GM03348 (cell line): ENCODE data around the gene AHDC1.

Experiments used
- DNase-seq: peaks from one replicate; pipeline ENCODE4 v3.0.0; 2012; ENCODE audit warnings: low spot score

The AHDC1 gene

DNA sequence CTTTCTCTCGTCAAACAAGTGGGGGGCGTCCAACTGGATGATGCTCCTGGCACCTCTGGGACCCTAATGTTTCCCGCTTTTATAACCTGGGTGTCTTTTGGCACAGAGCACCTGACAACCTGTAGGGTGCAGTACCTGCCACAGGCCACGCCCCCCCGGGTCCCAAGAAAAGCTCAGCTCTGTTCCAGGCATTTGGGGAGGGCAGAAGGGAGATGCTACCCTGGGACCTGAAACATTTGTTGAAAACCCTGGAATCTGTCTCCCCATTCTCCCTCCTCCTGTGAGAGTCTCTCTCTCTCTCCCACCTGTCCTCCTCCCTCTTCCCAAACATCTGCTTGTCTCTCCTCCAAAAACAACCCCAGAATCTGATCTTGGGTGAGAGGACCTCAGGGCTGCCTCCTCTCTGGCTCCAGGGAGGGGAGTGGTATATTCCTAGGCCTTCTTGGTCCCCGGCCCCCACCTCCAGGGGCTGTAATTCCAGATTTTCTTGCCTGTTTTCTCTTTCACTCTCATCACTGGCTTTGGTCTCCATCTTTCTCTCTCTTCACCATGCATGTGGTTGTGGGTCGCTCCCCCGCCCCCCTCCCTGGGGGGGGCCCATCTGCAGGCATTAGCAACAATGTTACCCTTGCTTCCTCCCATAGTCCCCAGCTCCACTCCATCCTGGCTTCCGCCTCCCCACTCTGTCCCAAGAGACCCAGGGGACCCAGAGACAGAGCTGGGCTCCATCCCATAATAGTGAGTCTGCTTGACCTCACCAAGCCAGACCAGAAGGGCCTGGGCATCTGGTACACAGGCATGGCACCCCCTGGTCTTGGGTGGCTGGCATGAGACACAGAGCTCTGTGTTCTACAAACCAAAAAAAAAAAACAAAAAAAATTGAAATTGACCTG, 4.1 kb downstream of the AHDC1 start:
- DNase-seq = no peak

DNA sequence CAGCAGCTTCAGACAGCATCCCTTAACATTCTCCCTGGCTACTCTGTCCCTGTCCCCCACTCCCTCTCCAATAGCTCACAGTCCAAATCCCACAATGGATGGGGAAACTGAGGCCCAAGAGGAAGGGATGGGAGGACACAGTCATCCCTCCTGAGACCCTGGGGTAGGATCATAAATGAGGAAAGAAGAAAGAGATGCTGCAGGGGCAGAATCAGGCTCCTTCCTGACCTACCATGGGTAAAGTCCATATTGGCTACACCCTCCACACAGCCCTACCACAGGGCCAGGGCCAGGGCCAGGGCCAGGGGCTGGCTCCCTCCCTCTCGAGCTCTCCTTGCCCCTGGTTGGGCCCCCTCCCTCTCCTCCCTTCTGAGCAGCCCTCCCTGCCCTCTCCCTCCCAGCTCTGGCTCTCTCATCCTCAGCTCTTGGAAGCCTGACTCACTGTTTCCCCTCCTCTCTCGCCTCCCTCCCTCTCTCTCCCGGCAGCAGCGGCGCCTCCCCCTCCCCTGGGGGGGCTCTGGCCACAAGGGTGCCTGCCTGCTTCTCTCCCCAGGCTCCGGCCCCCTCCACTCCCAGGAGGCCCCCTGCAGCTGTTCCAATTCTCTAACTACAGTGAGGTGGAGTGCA, 4.9 kb downstream of the AHDC1 start:
- peak; percentile 87 for DNase-seq

DNA sequence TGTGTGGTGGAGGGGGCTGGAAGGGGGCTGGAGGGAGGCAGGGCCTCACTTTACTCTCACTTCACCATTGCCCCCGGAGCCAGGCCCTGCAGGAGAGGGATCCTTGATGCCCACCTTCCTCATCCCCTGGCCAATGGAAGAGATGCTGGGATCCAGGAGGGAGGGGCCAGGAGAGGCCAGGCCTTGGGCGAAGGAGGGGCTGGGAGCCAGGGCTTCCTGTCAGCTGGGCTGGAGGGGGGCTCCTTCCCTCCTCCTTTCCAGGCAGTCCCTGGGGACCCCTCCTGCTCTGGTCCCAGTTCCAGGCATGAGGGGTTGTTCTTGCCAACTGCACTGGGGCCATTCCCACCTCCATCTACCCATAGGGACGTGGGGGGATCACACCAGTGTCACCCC, 5.7 kb downstream of the AHDC1 start:
- peak; percentile 76 for DNase-seq

DNA sequence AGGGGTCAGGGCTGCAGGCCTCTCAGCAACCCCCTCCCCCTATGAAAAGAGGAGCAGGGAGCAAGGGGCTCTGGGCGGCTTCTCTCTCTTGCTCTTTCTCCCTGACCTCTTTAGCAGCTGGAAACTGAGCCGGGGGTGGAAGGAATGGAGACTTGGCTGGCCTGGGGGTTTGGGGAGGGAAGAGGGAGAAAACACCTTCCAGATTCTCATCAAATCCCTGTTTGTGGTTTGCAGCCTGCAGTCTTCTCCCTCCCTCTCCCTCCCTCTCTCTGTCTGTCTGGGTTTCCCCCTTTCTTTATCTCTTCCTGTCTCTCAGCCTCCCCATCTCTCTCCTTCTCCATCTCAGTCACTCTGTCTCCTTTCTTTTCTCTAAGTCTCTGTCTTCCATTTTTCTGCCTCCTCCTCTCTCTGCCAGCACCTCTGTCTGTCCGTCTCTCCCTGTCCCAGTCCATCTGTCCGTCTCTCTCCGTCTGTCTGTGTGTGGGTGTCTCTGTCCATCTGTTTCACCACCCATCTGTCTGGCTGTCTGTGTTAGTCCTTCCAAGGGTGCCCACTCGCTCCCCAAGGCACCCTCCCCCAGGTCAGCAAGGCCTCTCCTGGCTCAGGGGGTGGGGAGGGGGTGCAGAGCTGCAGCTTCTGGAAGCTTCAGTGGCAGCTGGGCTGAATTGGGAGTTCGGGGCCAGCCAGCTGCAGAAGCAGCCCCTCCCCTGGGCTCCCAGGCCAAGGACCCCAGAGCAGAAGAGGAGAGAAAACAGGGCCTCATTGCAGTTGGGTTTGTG, 6.2 kb downstream of the AHDC1 start:
- DNase-seq = peak; percentile 61

DNA sequence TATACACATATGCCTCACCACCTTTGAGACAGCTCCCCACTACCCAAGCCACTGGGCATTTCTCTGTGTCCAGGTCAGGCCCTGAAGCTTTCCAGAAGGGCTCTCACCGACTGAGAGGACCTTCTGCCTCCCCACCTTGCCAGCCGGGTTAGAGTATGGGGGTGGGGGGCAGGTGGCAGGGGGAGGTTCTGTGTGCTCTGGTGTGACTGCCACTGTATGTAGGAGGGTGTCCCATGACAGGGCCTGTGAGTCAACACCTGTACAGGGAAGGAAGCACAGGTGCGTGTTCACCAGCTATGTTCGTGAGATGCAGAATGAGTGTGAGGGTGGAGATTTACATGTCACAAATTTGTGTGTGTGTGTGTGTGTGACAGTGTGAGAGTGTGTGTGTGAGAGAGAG, 7.0 kb downstream of the AHDC1 start:
- DNase-seq = no peak

DNA sequence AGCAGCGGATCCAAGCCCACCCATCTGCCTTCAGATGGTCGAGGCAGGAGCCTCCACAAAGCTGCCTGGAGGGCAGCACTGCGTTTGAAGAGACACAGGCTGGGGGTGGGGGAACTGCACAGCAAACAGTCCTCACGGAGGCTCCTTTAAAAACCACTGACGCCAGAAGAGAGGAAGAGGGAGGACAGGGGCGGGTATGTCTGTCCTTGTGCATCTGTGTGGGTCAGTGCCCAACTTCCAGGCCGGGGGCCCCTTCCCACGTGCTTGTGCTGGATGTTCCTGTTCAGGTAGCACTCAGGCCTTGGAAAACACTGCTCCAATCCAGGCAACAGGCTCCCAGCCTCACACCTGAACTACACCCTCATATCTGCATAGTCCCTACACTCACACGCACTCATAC, 7.7 kb downstream of the AHDC1 start:
- no peak for DNase-seq

DNA sequence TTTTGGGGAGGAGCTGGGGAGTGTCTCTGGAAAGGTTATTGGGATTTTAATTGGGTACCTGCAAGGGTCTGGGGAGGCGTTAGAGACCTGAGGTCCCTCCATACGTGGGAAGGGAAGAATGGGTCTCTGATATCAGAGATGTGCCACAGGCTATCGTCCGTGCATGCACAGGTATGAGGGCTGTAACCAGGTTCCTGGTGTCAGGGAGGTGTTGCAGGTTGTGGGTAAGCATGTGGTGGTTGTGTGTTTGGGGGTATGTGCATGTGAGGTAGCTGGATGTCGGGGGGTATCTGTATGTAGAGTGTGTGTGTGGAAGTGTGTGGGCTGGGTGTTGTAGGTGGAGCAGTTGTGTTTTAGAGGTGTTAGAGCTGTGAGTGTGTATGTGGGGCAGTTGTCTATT, 8.3 kb downstream of the AHDC1 start:
- no peak for DNase-seq

DNA sequence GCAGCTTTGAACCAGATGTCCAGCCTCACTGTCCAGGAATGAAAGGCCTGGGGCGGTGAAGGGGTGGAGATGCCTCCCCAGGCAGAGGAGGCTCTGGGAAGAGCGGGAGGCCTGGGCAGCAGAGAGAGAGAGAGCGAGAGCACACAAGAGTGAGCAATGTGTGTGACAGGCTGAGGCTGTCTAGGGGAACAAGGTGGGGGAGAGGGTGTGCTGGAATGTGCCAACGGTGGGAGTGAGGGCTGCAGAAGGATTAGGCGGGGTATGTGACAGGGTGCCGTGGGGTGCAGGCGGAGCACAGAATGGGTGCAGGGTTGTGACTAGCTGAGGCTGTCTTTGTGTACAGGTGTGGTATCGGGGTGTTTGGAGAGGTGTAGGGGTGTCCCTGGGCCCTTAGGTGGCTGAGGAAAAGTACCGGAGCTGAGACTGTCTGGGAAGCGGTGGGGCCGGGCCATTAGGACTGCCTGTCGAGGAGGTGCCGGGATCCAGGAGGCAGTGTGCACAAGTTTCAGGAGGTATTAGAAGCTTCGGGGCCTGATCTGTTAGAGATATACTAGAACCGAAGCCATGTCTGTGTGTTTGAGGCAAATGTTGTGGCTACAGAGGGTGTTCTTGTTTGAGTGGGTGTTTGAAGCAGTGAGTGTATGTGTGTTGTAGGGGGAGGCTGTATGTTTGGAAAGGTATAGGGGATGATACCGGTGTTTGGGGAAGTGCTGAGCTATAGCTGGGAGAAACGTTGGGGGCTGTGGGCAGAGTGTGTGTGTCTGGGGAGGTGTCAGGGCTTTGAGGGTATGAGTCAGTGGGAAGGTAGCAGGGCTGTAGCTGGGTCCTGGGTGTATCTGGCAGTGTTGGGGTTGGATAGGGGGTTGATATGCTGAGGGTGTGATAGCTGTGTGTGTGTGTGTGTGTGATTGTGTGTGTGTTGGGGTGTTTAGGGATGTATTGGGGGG, 9.1 kb downstream of the AHDC1 start:
- DNase-seq = peak; percentile 57

DNA sequence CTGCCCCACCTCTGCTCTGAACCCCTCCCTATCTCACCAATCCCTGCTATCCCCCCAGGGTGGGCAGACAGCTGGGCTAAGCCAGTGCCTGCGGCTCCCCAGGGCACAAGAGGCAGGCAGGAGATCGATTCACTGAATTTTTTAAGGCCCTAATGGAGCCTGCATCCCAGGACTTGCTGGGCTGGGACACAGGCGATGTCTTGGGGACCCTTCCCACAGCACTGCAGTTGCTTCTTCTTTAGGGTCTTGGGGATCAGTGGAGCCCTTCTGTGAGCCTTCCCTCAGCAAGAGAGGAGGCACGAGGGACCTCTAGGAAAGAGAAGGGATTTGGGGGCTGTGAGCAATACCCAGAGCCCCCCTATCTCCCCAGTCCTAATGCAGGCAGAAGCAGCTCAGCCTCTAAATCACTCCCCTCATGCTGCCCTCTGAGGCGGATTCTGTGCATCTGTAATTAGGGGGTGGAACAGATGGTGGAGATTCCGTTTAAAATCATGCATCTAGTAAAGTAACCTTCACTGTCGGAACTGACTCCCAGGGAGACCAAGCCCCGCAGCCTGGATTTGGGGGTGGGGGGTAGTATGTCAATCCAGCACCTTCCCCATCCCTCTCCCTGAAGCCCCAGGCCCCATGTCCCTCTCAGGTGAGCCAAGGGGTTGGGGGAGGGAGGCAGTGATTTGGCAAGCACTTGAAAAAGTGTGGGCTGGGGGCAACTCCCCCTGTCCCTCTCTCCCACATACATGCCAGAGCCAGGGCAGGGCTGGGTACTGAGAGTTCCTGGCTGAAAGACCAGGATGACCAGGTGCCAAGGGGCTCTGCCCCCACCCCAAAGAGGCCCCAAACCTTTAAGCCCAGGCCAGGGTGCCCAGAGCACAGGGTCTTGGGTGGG, 10.0 kb downstream of the AHDC1 start:
- DNase-seq = no peak

DNA sequence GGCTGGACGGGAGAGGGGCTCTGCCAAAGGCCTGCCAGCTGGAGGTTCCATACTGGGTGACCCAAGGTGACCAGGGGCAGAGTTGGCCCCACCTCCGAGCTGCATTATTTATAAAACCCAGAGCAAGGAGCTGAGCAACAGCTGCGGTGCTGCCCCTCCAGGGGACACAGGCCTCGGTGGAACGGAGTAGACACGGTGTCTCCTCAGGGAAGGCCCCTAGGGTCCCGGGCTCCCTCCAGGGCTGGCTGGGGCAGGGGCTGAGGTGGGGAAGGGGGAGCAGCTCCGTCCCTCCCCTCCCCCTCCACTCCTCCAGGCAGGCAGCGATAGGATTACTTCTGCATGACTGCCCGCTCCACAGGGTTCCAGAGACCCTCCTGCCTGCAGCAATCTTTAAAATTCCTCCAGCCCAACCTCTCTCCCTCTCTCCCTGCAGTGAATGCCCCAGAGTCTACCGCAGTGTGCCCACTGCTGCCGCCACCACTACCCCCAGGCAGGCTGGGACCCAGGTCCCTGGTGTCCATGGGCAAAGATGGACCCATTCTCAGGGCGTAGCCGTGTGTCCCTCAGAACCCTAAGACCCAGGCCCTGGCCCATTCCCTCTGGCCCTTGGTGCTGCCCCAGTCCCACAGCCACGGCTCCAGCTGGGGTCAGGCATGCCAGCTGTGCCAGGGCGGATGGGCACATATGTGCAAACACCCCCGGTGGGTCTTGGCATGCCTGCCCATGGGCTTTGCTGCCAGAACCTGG, 10.8 kb downstream of the AHDC1 start:
- no peak for DNase-seq

DNA sequence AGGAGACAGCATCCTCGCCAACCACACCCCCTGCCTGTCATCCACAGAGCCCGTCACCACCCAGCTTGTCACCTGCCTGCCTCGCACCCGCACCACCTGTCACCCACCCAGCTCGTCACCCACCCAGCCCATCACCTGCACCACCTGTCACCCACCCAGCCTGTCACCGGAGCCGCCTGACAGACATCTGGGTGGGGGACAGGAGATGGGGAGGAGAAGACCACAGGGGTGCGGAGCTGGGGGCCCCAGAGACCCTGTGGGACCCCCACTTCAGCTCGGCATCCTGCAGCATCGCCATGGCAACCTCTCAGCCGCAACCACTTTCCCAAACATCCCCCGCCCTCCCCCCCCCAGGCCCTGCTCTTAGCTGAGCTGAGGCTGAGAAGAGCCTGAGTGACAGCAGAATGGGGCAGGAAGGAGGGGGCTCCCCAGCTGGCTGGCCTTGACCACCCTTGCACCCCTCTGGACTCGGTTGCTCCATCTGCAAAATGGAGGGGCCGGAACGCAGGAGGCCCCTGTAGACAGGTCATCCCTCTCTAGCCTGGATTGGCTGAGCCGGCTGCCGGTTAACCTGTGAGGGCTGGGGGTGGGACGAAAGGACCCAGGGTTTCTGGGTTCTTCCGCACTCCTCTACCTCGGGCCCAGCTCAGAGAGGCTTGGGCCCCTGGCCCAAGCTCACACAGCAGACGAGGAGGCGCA, 11.6 kb downstream of the AHDC1 start:
- no peak for DNase-seq

DNA sequence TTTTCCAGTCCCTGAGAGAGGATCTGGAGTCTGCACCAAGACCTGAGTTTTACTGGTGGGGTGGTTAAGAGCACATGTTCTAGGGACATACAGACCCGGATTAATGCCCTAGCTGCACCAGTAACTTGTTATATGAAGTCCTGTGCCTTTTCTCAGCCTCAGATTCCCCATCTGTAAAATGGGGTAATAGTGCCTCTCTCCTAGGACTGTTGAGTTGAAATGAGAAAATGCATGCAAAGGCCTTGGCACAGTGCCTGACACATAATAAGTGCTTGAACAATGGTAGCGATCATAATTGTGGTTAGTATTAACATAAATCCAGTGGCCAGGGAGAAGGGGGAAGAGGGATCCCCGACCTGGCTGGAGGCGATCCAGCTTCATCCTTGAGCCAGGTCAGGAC, 12.3 kb downstream of the AHDC1 start:
- no peak for DNase-seq

DNA sequence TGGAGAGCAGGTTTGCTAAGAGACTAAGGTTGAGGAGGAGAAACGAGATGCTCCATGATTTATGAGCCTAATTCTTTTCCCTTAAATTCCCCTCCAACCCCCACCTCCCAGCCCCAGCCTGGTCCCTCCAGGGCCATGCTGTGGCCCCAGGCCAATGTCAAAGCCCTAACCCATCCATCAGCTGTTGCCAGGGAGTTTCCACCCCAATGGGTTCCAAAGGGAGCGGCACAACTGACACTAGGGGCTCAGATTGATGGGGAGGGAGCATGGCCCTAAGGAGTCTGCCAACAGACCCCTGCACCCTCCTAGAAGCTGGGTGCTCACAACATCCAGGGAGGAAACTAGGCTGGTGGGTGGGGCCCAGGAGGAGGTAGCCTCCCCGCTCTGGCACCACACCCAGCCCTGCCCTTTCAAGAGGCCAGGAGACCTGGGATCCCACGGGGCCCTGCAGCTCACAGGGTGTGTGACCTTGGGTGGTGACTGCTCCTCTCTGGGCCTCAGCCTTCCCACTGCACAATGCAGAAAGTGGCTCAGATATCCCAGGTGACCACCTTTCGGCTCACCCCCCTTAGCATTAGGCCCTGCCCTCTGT, 12.9 kb downstream of the AHDC1 start:
- no peak for DNase-seq

DNA sequence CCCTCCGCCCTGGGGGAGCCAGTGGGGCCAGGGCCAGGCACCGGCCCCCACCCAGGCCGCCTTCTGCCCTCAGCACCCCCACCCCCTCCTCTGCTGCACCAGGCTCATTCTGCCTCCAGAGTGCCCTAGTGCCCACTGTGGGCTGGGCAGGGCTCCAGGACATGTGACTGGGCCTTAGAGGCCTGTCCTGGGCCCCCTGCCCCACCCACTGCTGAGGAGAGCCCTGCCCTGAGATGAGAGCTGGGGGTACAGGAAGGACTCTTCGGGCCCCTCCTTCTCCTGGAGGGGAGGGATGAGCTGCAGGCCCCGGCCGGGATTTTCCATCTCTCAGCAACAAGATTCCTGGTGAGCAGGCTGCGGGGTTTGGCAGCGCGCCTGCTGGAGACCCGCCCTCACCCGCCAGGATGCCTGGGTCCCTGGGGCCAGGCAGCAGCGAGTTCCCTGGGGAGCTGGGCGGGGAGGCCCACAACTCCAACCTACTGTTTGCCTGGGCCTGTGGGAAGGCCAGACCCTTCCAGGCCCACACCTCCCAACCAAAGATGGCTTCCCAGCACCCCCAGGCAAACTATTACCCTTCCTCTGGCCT, 14.0 kb downstream of the AHDC1 start:
- DNase-seq = peak; percentile 59

DNA sequence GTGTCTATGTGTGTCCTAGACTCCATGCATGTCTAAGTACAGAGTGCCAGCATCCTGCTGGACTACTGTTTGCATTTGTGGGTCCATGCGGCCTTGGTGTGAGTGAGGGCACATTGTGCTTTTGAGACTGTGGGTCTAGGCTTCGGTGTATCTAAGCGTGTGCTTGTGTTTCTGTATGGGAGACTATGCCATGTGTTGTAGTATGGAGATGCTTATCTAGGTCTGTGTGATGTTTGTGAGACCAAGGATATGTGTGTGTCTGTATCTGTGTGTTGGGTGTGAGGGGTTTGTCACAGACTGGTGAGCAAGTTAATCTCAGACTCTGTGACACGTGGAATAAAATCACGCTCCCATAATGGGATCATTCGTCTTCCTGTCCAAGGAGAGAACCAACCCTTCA, 14.5 kb downstream of the AHDC1 start:
- no peak for DNase-seq

DNA sequence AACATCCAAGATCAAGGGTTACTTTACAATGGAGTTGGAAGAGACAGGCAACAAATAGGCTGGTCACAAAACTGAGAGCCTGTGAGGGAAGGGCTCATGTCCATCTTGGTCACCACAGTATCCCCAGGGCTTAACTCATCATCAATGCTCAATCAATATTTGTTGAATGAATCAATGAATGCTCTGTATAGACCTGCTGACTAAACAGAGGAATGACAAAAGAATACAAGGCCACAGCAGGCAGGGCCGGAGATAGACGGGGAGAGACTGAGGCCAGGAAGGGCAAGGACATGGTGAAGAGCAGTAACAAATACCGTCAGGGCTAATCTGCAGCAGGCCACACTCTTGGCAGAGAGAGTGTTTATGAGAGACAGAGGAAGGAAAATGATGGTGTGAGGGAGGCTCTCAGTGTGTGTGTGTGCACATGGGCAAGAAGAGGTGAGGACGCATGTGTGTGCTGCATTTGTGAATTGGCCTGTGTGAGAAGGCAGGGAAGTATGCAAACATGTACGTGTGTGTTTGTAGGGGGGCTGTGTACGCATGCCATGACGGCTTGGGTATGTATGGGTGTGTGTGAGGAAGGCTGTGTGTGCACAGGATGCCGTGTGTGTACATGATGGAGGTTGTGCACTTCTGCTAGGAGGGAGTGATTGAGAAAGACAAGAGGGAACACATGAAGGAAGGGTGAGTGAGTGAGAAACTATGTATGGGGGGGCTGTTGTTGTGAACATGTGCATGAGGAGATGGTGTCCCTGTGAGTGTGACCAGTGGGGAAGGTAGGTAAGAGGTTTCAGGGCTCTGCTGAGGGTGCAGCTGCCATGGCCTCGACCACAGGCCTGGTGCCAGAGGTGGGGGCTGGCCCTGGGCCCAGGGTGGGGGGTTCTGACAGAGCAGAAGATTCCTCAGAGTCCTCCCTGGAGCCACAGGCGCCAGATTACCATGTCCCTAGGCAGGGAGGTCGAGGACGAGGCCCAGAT, 15.4 kb downstream of the AHDC1 start:
- peak; percentile 73 for DNase-seq

DNA sequence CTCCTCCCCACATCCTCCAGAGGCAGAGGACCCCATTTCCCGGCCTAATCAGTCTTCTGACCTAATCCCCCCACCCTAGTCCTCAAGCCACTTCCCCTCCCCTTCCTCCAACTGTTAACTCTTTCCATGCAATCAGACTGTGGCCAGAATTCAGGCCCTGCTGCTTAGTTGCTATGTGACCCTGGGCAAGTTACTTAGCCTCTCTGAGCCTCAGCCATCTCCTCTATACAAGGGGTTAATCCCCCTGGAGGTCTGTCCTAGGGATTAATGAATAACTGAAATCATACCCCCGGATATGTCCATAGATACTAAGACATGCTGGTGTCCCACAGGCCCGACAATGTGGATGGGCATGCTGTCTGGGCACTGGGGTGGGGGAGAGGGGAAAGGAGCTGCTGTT, 18.3 kb downstream of the AHDC1 start:
- DNase-seq = no peak
